NCI-H1436 treated with DMSO at 0.1 percent for 48 hours (cell line): Measurements from ENCODE around the gene TSHZ2.
"Not testable (repeated sequence)": the region's sequence is repeated elsewhere in the genome, so short reads cannot be mapped to it uniquely, and the experiment has no call there.

Source experiments
- DNase-seq: peaks from one replicate; lab custom pipeline; 2025; lab: John Stamatoyannopoulos, UW

The TSHZ2 gene

GRCh38 chr20:52996130-52996529 lies 24.0 kb downstream of the TSHZ2 start:
- no peak for DNase-seq

- no peak for DNase-seq
These were observed 24.5 kb downstream of the TSHZ2 start for GRCh38 chr20:52996658-52997057.

- no peak for DNase-seq
These were observed 26.1 kb downstream of the TSHZ2 start for GRCh38 chr20:52998268-52998667.

- no peak for DNase-seq
These were observed 26.9 kb downstream of the TSHZ2 start for GRCh38 chr20:52999040-52999439.

GRCh38 chr20:53001498-53002301 lies 29.5 kb downstream of the TSHZ2 start:
- no peak for DNase-seq

- DNase-seq = no peak
These were observed 30.6 kb downstream of the TSHZ2 start for GRCh38 chr20:53002786-53003185.

GRCh38 chr20:53003420-53004154 lies 31.4 kb downstream of the TSHZ2 start:
- DNase-seq = peak; percentile 56

- no peak for DNase-seq
These were observed 32.2 kb downstream of the TSHZ2 start for GRCh38 chr20:53004267-53004813.

GRCh38 chr20:53009979-53010735 lies 38.0 kb downstream of the TSHZ2 start:
- no peak for DNase-seq

- DNase-seq = no peak
These were observed 39.5 kb downstream of the TSHZ2 start for GRCh38 chr20:53011640-53012039.

- DNase-seq = no peak
These were observed 41.0 kb downstream of the TSHZ2 start for GRCh38 chr20:53013183-53013582.

- no peak for DNase-seq
These were observed 41.7 kb downstream of the TSHZ2 start for GRCh38 chr20:53013847-53014246.

GRCh38 chr20:53016071-53016470 lies 43.9 kb downstream of the TSHZ2 start:
- DNase-seq = no peak

- DNase-seq = no peak
These were observed 44.4 kb downstream of the TSHZ2 start for GRCh38 chr20:53016534-53017042.

- DNase-seq = no peak
These were observed 45.0 kb downstream of the TSHZ2 start for GRCh38 chr20:53017206-53017605.

GRCh38 chr20:53019464-53019863 lies 47.3 kb downstream of the TSHZ2 start:
- DNase-seq = no peak

- no peak for DNase-seq
These were observed 48.2 kb downstream of the TSHZ2 start for GRCh38 chr20:53020376-53020775.

- DNase-seq = no peak
These were observed 48.7 kb downstream of the TSHZ2 start for GRCh38 chr20:53020834-53021233.

- no peak for DNase-seq
These were observed 49.8 kb downstream of the TSHZ2 start for GRCh38 chr20:53021934-53022333.

- no peak for DNase-seq
These were observed 51.8 kb downstream of the TSHZ2 start for GRCh38 chr20:53023732-53024520.

- not testable (repeated sequence) for DNase-seq
These were observed 52.5 kb downstream of the TSHZ2 start for GRCh38 chr20:53024653-53025052.
